Calu3 (cell line): Measurements from ENCODE around the gene STRN. TPM values are rescaled to one million over a fixed set of nuclear protein-coding genes. Genes with fewer than 3 reads are reported as not detected.
"Not testable (repeated sequence)": the region's sequence is repeated elsewhere in the genome, so short reads cannot be mapped to it uniquely, and the experiment has no call there.

Experiments used
- BruUV-seq: library from RNA; stranded (reverse); fragments of 400-500 nt; replicated peaks from 2 replicates; lab custom pipeline; 2021; lab: Mats Ljungman, UMichigan
- CTCF ChIA-PET: fragments of 300-600 bp; sonication (Branson Sonifier 250); formaldehyde crosslinking; loops from one replicate; lab custom pipeline; 2022; ENCODE audit warnings: antibody characterized with exemption; lab: Charles Lee
- DNase-seq: peaks from one replicate; pipeline ENCODE4 v3.0.0; 2022
- H3K27ac Mint-ChIP-seq: one replicate; pipeline ENCODE4 v1.8.0; 2022; ENCODE audit warnings: mixed read lengths; ENCODE audit not compliant: unreplicated experiment
- H3K27me3 Mint-ChIP-seq: one replicate; pipeline ENCODE4 v1.8.0; 2022; ENCODE audit warnings: mixed read lengths; ENCODE audit not compliant: unreplicated experiment
- H3K36me3 Mint-ChIP-seq: one replicate; pipeline ENCODE4 v1.8.0; 2022; ENCODE audit warnings: mild to moderate bottlenecking, moderate library complexity, mixed read lengths; ENCODE audit not compliant: insufficient read depth, unreplicated experiment
- H3K4me1 Mint-ChIP-seq: one replicate; pipeline ENCODE4 v1.8.0; 2022; ENCODE audit warnings: mild to moderate bottlenecking, low read depth, mixed read lengths; ENCODE audit not compliant: unreplicated experiment
- H3K4me3 Mint-ChIP-seq: one replicate; pipeline ENCODE4 v1.8.0; 2022; ENCODE audit warnings: mild to moderate bottlenecking, low read depth, moderate library complexity, mixed read lengths; ENCODE audit not compliant: unreplicated experiment
- H3K9me3 Mint-ChIP-seq: one replicate; pipeline ENCODE4 v1.8.0; 2022; ENCODE audit warnings: low read depth, mixed read lengths; ENCODE audit not compliant: unreplicated experiment
- intact Hi-C: fragments of 100-400 bp; cut with micrococcal nuclease; formaldehyde crosslinking; loops from one replicate; pipeline ENCODE4 v1.10.0; 2022; ENCODE audit not compliant: unreplicated experiment
- total RNA-seq: library from RNA; stranded (reverse); gene quantifications from 2 replicates; pipeline ENCODE4 v1.2.3, GENCODE V29; 2022
- TF ChIP-seq, protein P1 (sequence below): fragments of 200-600 bp; IDR thresholded peaks from one replicate; pipeline ENCODE4 v1.8.0; 2022; ENCODE audit warnings: antibody characterized with exemption; ENCODE audit not compliant: unreplicated experiment

STRN gene
- total RNA-seq, 1 experiment from 2014 or later: 29.3 TPM

DNA sequence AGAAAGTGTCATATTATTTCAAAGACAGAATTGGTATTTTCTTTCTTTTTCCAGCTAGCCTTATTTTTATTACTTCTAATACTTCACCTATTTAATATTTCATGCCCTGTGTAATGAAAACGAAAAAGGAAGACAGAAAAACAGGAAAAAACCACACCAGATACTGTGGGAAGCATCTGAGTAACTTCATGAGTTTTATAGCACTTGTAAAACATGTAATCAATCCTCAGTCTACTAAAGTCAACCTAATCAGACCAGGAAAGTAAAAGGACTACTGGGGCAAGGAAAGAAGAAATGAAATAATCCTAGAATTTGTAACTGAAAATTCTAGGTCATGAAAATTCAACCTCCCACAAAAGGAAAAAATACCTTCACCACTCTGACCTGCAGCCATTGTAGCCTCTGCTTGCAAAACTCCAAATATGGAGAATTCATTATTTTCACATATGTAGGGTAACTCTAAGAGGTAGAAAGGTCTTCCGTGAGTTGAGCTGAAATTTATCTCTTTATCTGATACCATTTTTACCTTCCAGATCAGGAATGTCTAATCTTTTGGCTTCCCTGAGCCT is 34.7 kb upstream of the STRN start:
- TF ChIP-seq, protein P1, sequence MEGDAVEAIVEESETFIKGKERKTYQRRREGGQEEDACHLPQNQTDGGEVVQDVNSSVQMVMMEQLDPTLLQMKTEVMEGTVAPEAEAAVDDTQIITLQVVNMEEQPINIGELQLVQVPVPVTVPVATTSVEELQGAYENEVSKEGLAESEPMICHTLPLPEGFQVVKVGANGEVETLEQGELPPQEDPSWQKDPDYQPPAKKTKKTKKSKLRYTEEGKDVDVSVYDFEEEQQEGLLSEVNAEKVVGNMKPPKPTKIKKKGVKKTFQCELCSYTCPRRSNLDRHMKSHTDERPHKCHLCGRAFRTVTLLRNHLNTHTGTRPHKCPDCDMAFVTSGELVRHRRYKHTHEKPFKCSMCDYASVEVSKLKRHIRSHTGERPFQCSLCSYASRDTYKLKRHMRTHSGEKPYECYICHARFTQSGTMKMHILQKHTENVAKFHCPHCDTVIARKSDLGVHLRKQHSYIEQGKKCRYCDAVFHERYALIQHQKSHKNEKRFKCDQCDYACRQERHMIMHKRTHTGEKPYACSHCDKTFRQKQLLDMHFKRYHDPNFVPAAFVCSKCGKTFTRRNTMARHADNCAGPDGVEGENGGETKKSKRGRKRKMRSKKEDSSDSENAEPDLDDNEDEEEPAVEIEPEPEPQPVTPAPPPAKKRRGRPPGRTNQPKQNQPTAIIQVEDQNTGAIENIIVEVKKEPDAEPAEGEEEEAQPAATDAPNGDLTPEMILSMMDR: no peak
- no peak for DNase-seq
- H3K36me3 Mint-ChIP-seq: peaks cover 7% of the 10 kb centered on the region
- H3K4me3 Mint-ChIP-seq: no peak overlapping the region
- CTCF ChIA-PET: no interaction called here
- H3K4me1 Mint-ChIP-seq: no peaks in the 10 kb centered on the region
- H3K27me3 Mint-ChIP-seq: no peaks in the 10 kb centered on the region
- no peaks in the 10 kb centered on the region for H3K9me3 Mint-ChIP-seq
- peak overlapping the region; percentile 44 for H3K27ac Mint-ChIP-seq
- BruUV-seq: no TSS peak
- intact Hi-C loops: loop anchor here (10.0 kb wide), 1 partner anchor 86 kb away; no protein-coding TSS in a partner anchor

DNA sequence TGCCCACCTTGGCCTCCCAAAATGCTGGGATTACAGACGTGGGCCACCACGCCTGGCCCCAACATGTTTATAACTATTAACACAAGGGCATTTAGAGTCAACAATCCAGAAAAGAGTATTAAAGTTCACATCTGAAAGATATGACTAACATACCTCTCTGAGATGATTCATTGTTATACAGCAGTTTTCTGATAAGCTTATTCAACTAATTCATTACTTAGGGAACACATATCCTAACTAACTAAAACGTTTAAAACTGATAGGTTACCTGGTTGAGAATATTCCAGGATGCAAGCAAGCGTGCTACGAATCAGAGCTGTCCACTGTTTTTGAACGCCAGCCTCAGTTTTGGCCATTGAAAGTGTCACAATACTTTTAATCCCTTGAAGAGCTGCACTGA is 34.0 kb upstream of the STRN start:
- intact Hi-C loops: loop anchor here (10.0 kb wide), 1 partner anchor 86 kb away; no protein-coding TSS in a partner anchor
- BruUV-seq: no TSS peak
- no peaks in the 10 kb centered on the region for H3K4me1 Mint-ChIP-seq
- no peak for DNase-seq
- H3K36me3 Mint-ChIP-seq: peaks cover 7% of the 10 kb centered on the region
- H3K27ac Mint-ChIP-seq: no peak overlapping the region
- TF ChIP-seq, protein P1: no peak
- CTCF ChIA-PET: interaction anchor here (0.5 kb wide), 1 partner anchor 9 kb away, joined by 6 read pairs; no protein-coding TSS in a partner anchor
- no peaks in the 10 kb centered on the region for H3K27me3 Mint-ChIP-seq
- H3K4me3 Mint-ChIP-seq: no peak overlapping the region
- H3K9me3 Mint-ChIP-seq: no peaks in the 10 kb centered on the region

DNA sequence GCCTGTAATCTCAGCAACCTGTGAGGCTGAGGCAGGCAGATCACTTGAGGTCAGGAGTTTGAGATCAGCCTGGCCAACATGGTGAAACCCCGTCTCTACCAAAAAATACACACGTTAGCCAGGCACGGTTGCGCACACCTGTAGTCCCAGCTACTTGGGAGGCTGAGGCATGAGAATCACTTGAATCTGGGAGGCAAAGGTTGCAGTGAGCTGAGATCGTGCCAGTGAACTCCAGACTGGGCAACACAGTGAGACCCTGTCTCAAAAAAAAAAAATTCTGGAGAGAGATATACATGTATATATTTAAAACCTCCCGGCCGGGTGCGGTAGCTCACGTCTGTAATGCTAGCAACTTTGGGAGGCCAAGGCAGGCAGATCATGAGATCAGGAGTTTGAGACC is 33.1 kb upstream of the STRN start:
- H3K9me3 Mint-ChIP-seq, intact Hi-C loops, DNase-seq, H3K27me3 Mint-ChIP-seq, BruUV-seq, H3K4me3 Mint-ChIP-seq, H3K27ac Mint-ChIP-seq, H3K36me3 Mint-ChIP-seq, H3K4me1 Mint-ChIP-seq: not testable (repeated sequence)
- CTCF ChIA-PET: interaction anchor here (0.6 kb wide), 1 partner anchor 214 kb away, joined by 3 read pairs; no protein-coding TSS in a partner anchor

DNA sequence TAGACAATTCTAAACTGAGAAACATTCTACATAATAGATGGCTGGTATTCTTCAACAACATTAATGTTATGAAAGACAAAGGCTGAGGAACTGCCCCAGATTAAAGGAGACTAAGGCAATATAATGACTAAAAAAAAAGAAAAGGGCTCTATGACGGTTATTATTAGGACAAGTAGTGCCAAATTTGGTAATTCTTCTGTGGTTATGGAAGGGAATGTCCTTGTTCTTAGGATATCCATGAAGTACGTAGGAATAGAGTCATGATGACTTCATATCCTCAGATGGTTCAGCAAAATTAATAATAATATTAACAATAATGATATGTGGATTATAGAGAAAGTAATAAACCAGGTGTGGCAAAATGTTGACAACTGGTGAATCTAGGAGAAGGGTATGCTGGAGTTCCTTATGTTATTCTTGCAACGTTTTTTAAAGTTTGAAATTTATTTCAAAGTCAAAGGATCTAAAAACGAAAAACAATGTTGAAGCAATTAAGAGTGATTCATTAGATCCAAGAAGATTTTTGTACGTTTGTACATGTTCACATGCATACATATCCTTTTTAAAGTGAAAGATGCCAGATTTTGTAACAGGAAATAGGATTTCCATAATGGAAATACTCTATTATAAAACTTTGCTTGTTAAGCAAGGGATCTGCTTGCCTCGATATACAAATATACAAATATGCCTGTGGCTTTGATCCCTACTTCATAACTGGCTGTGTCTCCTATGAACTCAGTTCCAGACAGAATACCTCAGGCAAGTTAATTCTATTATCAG is 27.7 kb upstream of the STRN start:
- H3K36me3 Mint-ChIP-seq: no peaks in the 10 kb centered on the region
- no peaks in the 10 kb centered on the region for H3K27me3 Mint-ChIP-seq
- TF ChIP-seq, protein P1: no peak
- no peak overlapping the region for H3K27ac Mint-ChIP-seq
- CTCF ChIA-PET: no interaction called here
- BruUV-seq: no TSS peak
- no peak overlapping the region for H3K4me3 Mint-ChIP-seq
- H3K9me3 Mint-ChIP-seq: no peaks in the 10 kb centered on the region
- intact Hi-C loops: no loop called here
- H3K4me1 Mint-ChIP-seq: no peaks in the 10 kb centered on the region
- no peak for DNase-seq

DNA sequence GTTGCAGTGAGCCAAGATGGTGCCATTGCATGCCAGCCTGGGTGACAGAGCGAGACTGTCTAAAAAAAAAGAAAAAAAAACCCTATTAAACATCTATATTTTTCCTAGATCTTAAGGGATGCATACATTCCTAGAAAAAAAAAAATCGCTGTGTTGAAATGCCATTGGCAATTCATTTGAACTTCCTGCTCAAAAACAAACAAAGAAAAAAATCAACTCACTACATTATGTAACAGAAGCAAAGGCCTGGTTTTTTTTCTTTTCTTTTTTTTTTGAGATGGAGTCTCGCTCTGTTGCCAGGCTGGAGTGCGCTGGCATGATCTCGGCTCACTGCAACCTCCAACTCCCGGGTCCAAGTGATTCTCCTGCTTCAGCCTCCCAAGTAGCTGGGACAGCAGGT is 21.7 kb upstream of the STRN start:
- Mint-ChIP-seq H3K4me3 (no peak overlapping the region), H3K27me3 (no peaks in the 10 kb centered on the region), H3K27ac (no peak overlapping the region), H3K9me3 (no peaks in the 10 kb centered on the region), H3K36me3 (no peaks in the 10 kb centered on the region), H3K4me1 (no peaks in the 10 kb centered on the region)
- no peak for DNase-seq
- TF ChIP-seq, protein P1: no peak
- CTCF ChIA-PET: interaction anchor here (1.1 kb wide), 1 partner anchor 36 kb away, joined by 3 read pairs; no protein-coding TSS in a partner anchor
- intact Hi-C loops: no loop called here
- BruUV-seq: no TSS peak
